ENCODE measurements around the gene BRICD5. TPM values are rescaled to one million over a fixed set of nuclear protein-coding genes. Genes with fewer than 3 reads are reported as not detected.

The BRICD5 gene
- total and polyA plus RNA-seq, 2 of the 13 experiments (the other 11 are each of a cell fraction or from before 2014, with no cell fraction given): 1.6 to 5.8 TPM

GRCh38 chr16:2189252-2189893 is 21.3 kb downstream of the BRICD5 start (continued):
- TF ChIP-seq RXRA (CRISPR knock-in tag; IDR thresholded peaks at IDR 0.05) (0 out of 2 replicates have a peak, but pooled peaks have one; percentile 15), ZBTB10 (CRISPR knock-in tag; IDR thresholded peaks at IDR 0.05; ENCODE audit: borderline replicate concordance) (0 out of 2 replicates have a peak, but pooled peaks have one; percentile 56), ZFX (CRISPR knock-in tag; IDR thresholded peaks at IDR 0.05; ENCODE audit: low read depth) (no peak), ZHX1 (CRISPR knock-in tag; IDR thresholded peaks at IDR 0.05; ENCODE audit: low read depth) (0 out of 2 replicates have a peak, but pooled peaks have one; percentile 31), EP300 (IDR thresholded peaks at IDR 0.05; ENCODE audit: low read depth in 2 of 2, low read length in 2 of 2) (peak in 1 of 2 experiments; percentile 2; a peak in 1 of 4 replicates), EP300 (CRISPR knock-in tag; IDR thresholded peaks at IDR 0.05; ENCODE audit: borderline replicate concordance) (no peak), PPARG (CRISPR knock-in tag; conservative IDR thresholded peaks at IDR 0.05) (0 out of 2 replicates have a peak, but pooled peaks have one; percentile 21), HNF4A (CRISPR knock-in tag; IDR thresholded peaks at IDR 0.05) (peak; percentile 67), EED (CRISPR knock-in tag; IDR thresholded peaks at IDR 0.05) (no peak), ZNF143 (CRISPR knock-in tag; IDR thresholded peaks at IDR 0.05) (peak; percentile 74), ZNF780A (CRISPR knock-in tag; IDR thresholded peaks at IDR 0.05) (no peak), ZNF687 (CRISPR knock-in tag; IDR thresholded peaks at IDR 0.05) (peak; percentile 59), ZBTB37 (CRISPR knock-in tag; IDR thresholded peaks at IDR 0.05) (no peak), MAX (IDR thresholded peaks at IDR 0.05) (0 out of 2 replicates have a peak, but pooled peaks have one; percentile 47), HOXA3 (CRISPR knock-in tag; IDR thresholded peaks at IDR 0.05) (0 out of 2 replicates have a peak, but pooled peaks have one; percentile 39), ZNF251 (CRISPR knock-in tag; IDR thresholded peaks at IDR 0.05) (no peak)
